ENCODE measurements around the gene FNDC11.

- TF ChIP-seq CTCF (conservative IDR thresholded peaks at IDR 0.05; ENCODE audit: low read length) (peak; percentile 86), EZH2phosphoT487 (IDR thresholded peaks at IDR 0.05; ENCODE audit: borderline replicate concordance, low read depth, low read length) (no peak)
Observed at GRCh38 chr20:63537525-63538203, 16.3 kb upstream of the FNDC11 start.
